Measurements from ENCODE around the gene TNFRSF17.
"Not testable (repeated sequence)": the region's sequence is repeated elsewhere in the genome, so short reads cannot be mapped to it uniquely, and the experiment has no call there.

TNFRSF17 gene

GRCh38 chr16:11953576-11953975 lies 11.4 kb upstream of the TNFRSF17 start:
- 93% methylated on average over 7 of the region's 8 CpGs for WGBS
- not testable (repeated sequence) for H3K27me3 ChIP-seq (ENCODE audit: insufficient read depth, low read length); H3K4me1 ChIP-seq (ENCODE audit: insufficient read depth, low read length); H3K4me3 ChIP-seq (ENCODE audit: low read length); H3K27ac ChIP-seq (ENCODE audit: low read depth, low read length); H3K36me3 ChIP-seq (ENCODE audit: insufficient read depth, low read length); H3K9ac ChIP-seq (ENCODE audit: low read depth, low read length); H3K9me3 ChIP-seq (ENCODE audit: insufficient read depth, low read depth, low read length)

DNA sequence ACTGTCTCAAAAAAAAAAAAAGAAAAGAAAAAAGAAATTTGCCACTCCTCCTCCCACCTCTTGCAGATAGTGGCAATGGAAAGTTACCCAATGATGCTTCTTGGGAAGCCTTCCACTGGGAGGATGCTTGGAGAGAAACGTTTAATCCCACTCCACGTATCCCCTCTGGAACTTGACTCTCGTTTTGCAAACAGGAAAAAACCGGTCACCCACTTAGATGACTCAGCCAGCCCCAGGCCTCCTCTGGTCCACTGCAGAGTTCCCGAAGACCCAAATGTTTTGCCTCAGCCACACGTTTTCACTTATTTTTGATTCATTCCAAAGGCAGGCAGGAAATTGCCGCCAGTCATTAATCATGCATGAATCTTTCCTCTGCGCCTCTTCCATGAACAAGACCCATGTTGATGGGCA lies 9.3 kb upstream of the TNFRSF17 start:
- no peaks in the 10 kb centered on the region; the same call in 1 of the 2 replicates for H3K4me1 ChIP-seq (ENCODE audit: insufficient read depth, low read length)
- H3K27me3 ChIP-seq (ENCODE audit: insufficient read depth, low read length): no peaks in the 10 kb centered on the region
- H3K9ac ChIP-seq (ENCODE audit: low read depth, low read length): no peak overlapping the region
- H3K9me3 ChIP-seq (ENCODE audit: insufficient read depth, low read depth, low read length): no peaks in the 10 kb centered on the region
- no peak overlapping the region for H3K27ac ChIP-seq (ENCODE audit: low read depth, low read length)
- H3K36me3 ChIP-seq (ENCODE audit: insufficient read depth, low read length): no peaks in the 10 kb centered on the region
- no peak overlapping the region for H3K4me3 ChIP-seq (ENCODE audit: low read length)
- 68% methylated on average over 8 of the region's 8 CpGs for WGBS

- no peaks in the 10 kb centered on the region; the same call in 1 of the 2 replicates for H3K4me1 ChIP-seq (ENCODE audit: insufficient read depth, low read length)
- H3K27ac ChIP-seq (ENCODE audit: low read depth, low read length): no peak overlapping the region
- no peaks in the 10 kb centered on the region for H3K9me3 ChIP-seq (ENCODE audit: insufficient read depth, low read depth, low read length)
- no peak overlapping the region for H3K9ac ChIP-seq (ENCODE audit: low read depth, low read length)
- no peaks in the 10 kb centered on the region for H3K36me3 ChIP-seq (ENCODE audit: insufficient read depth, low read length)
- WGBS: 99% methylated on average over 2 of the region's 2 CpGs
- no peaks in the 10 kb centered on the region for H3K27me3 ChIP-seq (ENCODE audit: insufficient read depth, low read length)
- no peak overlapping the region for H3K4me3 ChIP-seq (ENCODE audit: low read length)
Observed at GRCh38 chr16:11956558-11956957, 8.5 kb upstream of the TNFRSF17 start.

- H3K9me3 ChIP-seq (ENCODE audit: insufficient read depth, low read depth, low read length): no peaks in the 10 kb centered on the region
- H3K4me3 ChIP-seq (ENCODE audit: low read length): no peak overlapping the region
- WGBS: 92% methylated on average over 10 of the region's 10 CpGs
- no peaks in the 10 kb centered on the region for H3K27me3 ChIP-seq (ENCODE audit: insufficient read depth, low read length)
- no peak overlapping the region for H3K9ac ChIP-seq (ENCODE audit: low read depth, low read length)
- H3K36me3 ChIP-seq (ENCODE audit: insufficient read depth, low read length): no peaks in the 10 kb centered on the region
- no peaks in the 10 kb centered on the region; the same call in 1 of the 2 replicates for H3K4me1 ChIP-seq (ENCODE audit: insufficient read depth, low read length)
- no peak overlapping the region for H3K27ac ChIP-seq (ENCODE audit: low read depth, low read length)
Observed at GRCh38 chr16:11957591-11958395, 7.2 kb upstream of the TNFRSF17 start.

DNA sequence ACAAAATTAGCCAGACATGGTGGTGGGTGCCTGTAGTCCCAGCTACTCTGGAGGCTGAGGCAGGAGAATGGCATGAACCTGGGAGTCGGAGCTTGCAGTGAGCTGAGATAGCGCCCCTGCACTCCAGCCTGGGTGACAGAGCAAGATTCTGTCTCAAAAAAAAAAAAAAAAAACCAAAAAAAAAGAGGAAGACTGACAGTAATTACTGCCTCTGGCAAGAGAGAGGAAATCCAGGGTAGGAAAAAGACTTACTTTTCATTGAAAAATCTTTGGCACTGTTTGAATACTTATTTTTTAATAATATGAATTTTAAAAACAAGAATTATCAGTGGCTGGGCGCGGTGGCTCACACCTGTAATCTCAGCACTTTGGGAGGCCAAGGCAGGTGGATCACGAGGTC lies 2.6 kb upstream of the TNFRSF17 start:
- WGBS: 86% methylated on average over 5 of the region's 5 CpGs

DNA sequence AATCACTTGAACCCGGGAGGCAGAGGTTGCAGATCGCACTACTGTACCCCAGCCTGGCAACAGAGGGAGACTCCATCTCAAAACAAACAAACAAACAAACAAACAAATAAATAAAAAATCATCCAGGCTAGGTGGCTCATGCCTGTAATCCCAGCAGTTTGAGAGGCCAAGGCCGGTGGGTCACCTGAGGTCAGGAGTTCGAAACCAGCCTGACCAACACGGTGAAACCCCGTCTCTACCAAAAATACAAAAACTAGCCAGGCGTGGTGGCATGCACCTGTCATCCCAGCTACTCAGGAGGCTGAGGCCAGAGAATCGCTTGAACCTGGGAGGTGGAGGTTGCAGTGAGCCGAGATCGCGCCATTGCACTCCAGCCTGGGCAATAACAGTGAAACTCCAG lies 2.0 kb upstream of the TNFRSF17 start:
- not testable (repeated sequence) for H3K36me3 ChIP-seq (ENCODE audit: insufficient read depth, low read length); H3K27ac ChIP-seq (ENCODE audit: low read depth, low read length); H3K9me3 ChIP-seq (ENCODE audit: insufficient read depth, low read depth, low read length); H3K4me1 ChIP-seq (ENCODE audit: insufficient read depth, low read length); H3K9ac ChIP-seq (ENCODE audit: low read depth, low read length); H3K27me3 ChIP-seq (ENCODE audit: insufficient read depth, low read length); H3K4me3 ChIP-seq (ENCODE audit: low read length)
- 95% methylated on average over 11 of the region's 11 CpGs for WGBS

More for the DNA sequence above, 2.6 kb upstream of the TNFRSF17 start:
- H3K4me3 ChIP-seq (ENCODE audit: low read length); H3K9ac ChIP-seq (ENCODE audit: low read depth, low read length); H3K27ac ChIP-seq (ENCODE audit: low read depth, low read length); H3K4me1 ChIP-seq (ENCODE audit: insufficient read depth, low read length); H3K36me3 ChIP-seq (ENCODE audit: insufficient read depth, low read length); H3K27me3 ChIP-seq (ENCODE audit: insufficient read depth, low read length); H3K9me3 ChIP-seq (ENCODE audit: insufficient read depth, low read depth, low read length): not testable (repeated sequence)

GRCh38 chr16:11963706-11964105 lies 1.3 kb upstream of the TNFRSF17 start:
- H3K9ac ChIP-seq (ENCODE audit: low read depth, low read length): no peak overlapping the region
- H3K4me1 ChIP-seq (ENCODE audit: insufficient read depth, low read length): no peaks in the 10 kb centered on the region
- no peak overlapping the region for H3K4me3 ChIP-seq (ENCODE audit: low read length)
- H3K9me3 ChIP-seq (ENCODE audit: insufficient read depth, low read depth, low read length): no peaks in the 10 kb centered on the region
- 88% methylated on average over 6 of the region's 6 CpGs for WGBS
- H3K27ac ChIP-seq (ENCODE audit: low read depth, low read length): no peak overlapping the region
- H3K27me3 ChIP-seq (ENCODE audit: insufficient read depth, low read length): no peaks in the 10 kb centered on the region
- no peaks in the 10 kb centered on the region for H3K36me3 ChIP-seq (ENCODE audit: insufficient read depth, low read length)

GRCh38 chr16:11966173-11966572 lies 1.2 kb downstream of the TNFRSF17 start:
- Histone ChIP-seq H3K36me3 (ENCODE audit: insufficient read depth, low read length) (no peaks in the 10 kb centered on the region), H3K27me3 (ENCODE audit: insufficient read depth, low read length) (no peaks in the 10 kb centered on the region), H3K27ac (ENCODE audit: low read depth, low read length) (no peak overlapping the region), H3K9ac (ENCODE audit: low read depth, low read length) (no peak overlapping the region), H3K9me3 (ENCODE audit: insufficient read depth, low read depth, low read length) (no peaks in the 10 kb centered on the region), H3K4me3 (ENCODE audit: low read length) (no peak overlapping the region), H3K4me1 (ENCODE audit: insufficient read depth, low read length) (no peaks in the 10 kb centered on the region)
- 91% methylated on average over 7 of the region's 7 CpGs for whole genome bisulfite sequencing

GRCh38 chr16:11967195-11967911 lies 2.3 kb downstream of the TNFRSF17 start:
- H3K9me3 ChIP-seq (ENCODE audit: insufficient read depth, low read depth, low read length): no peaks in the 10 kb centered on the region
- no peaks in the 10 kb centered on the region for H3K36me3 ChIP-seq (ENCODE audit: insufficient read depth, low read length)
- H3K4me1 ChIP-seq (ENCODE audit: insufficient read depth, low read length): no peaks in the 10 kb centered on the region
- no peaks in the 10 kb centered on the region for H3K27me3 ChIP-seq (ENCODE audit: insufficient read depth, low read length)
- H3K27ac ChIP-seq (ENCODE audit: low read depth, low read length): no peak overlapping the region
- H3K4me3 ChIP-seq (ENCODE audit: low read length): no peak overlapping the region
- no peak overlapping the region for H3K9ac ChIP-seq (ENCODE audit: low read depth, low read length)
- WGBS: 88% methylated on average over 17 of the region's 17 CpGs

DNA sequence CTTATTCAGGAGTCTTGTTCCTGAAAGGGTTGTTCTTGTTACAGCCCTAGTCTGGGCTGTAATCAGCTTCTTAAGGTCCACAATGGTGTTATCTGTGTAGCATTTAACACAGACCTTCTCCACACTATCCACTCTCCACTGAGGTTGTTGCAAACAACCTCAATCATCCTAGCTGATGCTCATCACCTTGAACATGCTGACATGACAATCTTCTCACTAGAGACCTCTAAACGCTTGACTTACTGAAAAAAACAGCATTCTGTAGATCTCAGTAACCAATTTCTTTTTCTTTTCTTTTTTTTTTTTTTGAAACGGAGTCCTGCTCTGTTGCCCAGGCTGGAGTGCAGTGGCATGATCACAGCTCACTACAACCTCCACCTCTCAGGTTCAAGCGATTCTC lies 3.6 kb downstream of the TNFRSF17 start:
- no peaks in the 10 kb centered on the region for H3K4me1 ChIP-seq (ENCODE audit: insufficient read depth, low read length)
- H3K9ac ChIP-seq (ENCODE audit: low read depth, low read length): no peak overlapping the region
- H3K9me3 ChIP-seq (ENCODE audit: insufficient read depth, low read depth, low read length): no peaks in the 10 kb centered on the region
- no peak overlapping the region for H3K4me3 ChIP-seq (ENCODE audit: low read length)
- H3K36me3 ChIP-seq (ENCODE audit: insufficient read depth, low read length): no peaks in the 10 kb centered on the region
- H3K27ac ChIP-seq (ENCODE audit: low read depth, low read length): no peak overlapping the region
- 82% methylated on average over 3 of the region's 3 CpGs for WGBS
- H3K27me3 ChIP-seq (ENCODE audit: insufficient read depth, low read length): no peaks in the 10 kb centered on the region

GRCh38 chr16:11970292-11970691 lies 5.3 kb downstream of the TNFRSF17 start:
- not testable (repeated sequence) for H3K27me3 ChIP-seq (ENCODE audit: insufficient read depth, low read length); H3K36me3 ChIP-seq (ENCODE audit: insufficient read depth, low read length); H3K4me3 ChIP-seq (ENCODE audit: low read length); H3K9ac ChIP-seq (ENCODE audit: low read depth, low read length); H3K27ac ChIP-seq (ENCODE audit: low read depth, low read length); H3K4me1 ChIP-seq (ENCODE audit: insufficient read depth, low read length); H3K9me3 ChIP-seq (ENCODE audit: insufficient read depth, low read depth, low read length)
- 93% methylated on average over 5 of the region's 5 CpGs for WGBS
